Chondrocyte (in vitro differentiated cells): ENCODE data around the gene DOCK6. TPM values are rescaled to one million over a fixed set of nuclear protein-coding genes. Genes with fewer than 3 reads are reported as not detected.

ENCODE experiments used
- DNase-seq: peaks from one replicate; pipeline ENCODE4 v3.0.0; 2021; ENCODE audit warnings: mixed read lengths, low spot score
- H3K27ac Mint-ChIP-seq: one replicate; pipeline ENCODE4 v1.8.0; 2021; ENCODE audit warnings: mild to moderate bottlenecking, moderate library complexity, mixed read lengths; ENCODE audit not compliant: unreplicated experiment
- H3K27me3 Mint-ChIP-seq: 2 replicates; pipeline ENCODE4 v1.8.0; 2021; ENCODE audit warnings: low read depth, mixed read lengths
- H3K36me3 Mint-ChIP-seq: 2 replicates; pipeline ENCODE4 v1.8.0; 2021; ENCODE audit warnings: low read depth, mixed read lengths
- H3K4me1 Mint-ChIP-seq: 2 replicates; pipeline ENCODE4 v1.8.0; 2021; ENCODE audit warnings: low read depth, mild to moderate bottlenecking, mixed read lengths
- H3K4me3 Mint-ChIP-seq: one replicate; pipeline ENCODE4 v1.8.0; 2021; ENCODE audit warnings: mild to moderate bottlenecking, moderate library complexity, mixed read lengths; ENCODE audit not compliant: unreplicated experiment
- H3K9me3 Mint-ChIP-seq: 2 replicates; pipeline ENCODE4 v1.8.0; 2021; ENCODE audit warnings: low read depth, mixed read lengths
- total RNA-seq: library from RNA; stranded (reverse); gene quantifications from 3 replicates; pipeline ENCODE4 v1.2.1, GENCODE V29; 2021
- TF ChIP-seq, protein P1 (sequence below): fragments of 200-600 bp; sonication (generic); IDR thresholded peaks from 2 replicates; pipeline ENCODE4 v1.5.0; 2021; ENCODE audit warnings: antibody characterized with exemption, mild to moderate bottlenecking, moderate library complexity

Gene DOCK6
- total RNA-seq, 1 donor from 2014 or later = 44.4 TPM

DNA sequence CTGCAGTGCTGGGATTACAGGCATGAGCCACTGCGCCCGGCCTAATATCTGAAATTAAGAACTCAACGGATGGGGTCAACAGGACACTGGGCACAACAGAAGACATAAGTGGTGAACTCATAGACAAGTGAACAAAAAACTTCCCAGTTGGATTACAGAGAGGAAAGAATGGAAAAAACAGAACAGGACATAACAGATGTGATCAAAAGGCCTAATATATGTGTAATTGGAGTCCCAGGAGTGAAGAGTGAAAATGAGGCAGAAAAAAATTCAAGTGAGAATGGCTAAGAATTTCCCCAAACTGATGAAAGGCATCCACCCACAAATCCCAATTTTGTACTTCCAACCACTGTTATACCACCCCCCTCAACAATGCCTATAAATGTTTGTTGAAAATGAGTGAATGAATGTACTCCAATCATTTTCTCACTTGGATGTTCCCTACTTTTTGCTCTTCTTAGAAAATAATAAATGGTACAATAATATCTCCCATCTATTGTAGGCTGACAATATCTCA lies 41.2 kb downstream of the DOCK6 start:
- Mint-ChIP-seq H3K4me1 (no peaks in the 10 kb centered on the region), H3K36me3 (peaks cover 30% of the 10 kb centered on the region), H3K27ac (no peak overlapping the region), H3K9me3 (peaks cover 24% of the 10 kb centered on the region), H3K27me3 (no peaks in the 10 kb centered on the region), H3K4me3 (no peak overlapping the region)
- TF ChIP-seq, protein P1, sequence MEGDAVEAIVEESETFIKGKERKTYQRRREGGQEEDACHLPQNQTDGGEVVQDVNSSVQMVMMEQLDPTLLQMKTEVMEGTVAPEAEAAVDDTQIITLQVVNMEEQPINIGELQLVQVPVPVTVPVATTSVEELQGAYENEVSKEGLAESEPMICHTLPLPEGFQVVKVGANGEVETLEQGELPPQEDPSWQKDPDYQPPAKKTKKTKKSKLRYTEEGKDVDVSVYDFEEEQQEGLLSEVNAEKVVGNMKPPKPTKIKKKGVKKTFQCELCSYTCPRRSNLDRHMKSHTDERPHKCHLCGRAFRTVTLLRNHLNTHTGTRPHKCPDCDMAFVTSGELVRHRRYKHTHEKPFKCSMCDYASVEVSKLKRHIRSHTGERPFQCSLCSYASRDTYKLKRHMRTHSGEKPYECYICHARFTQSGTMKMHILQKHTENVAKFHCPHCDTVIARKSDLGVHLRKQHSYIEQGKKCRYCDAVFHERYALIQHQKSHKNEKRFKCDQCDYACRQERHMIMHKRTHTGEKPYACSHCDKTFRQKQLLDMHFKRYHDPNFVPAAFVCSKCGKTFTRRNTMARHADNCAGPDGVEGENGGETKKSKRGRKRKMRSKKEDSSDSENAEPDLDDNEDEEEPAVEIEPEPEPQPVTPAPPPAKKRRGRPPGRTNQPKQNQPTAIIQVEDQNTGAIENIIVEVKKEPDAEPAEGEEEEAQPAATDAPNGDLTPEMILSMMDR = no peak
- DNase-seq = no peak

DNA sequence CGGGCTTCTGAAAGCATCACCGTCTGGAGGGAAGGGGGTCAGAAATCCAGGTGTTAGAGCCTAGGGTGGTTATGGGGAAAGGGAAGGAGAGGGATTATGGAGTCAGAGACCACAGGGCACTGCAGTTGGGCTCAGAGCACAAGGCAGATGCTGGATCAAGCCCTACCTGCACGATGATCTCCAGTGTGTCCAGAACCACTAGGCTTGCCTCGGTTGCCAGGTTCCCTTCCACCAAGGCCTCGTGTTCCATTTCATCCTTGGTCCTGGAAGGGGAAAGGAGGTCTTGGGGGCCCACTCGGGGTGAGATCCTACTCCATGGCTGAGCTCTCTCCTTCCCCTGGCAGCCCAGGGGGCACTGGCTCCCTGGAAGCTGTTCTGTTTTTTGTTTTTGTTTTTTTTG lies 47.9 kb downstream of the DOCK6 start:
- Mint-ChIP-seq H3K9me3 (peaks cover 3% of the 10 kb centered on the region), H3K4me3 (no peak overlapping the region), H3K36me3 (peaks cover 26% of the 10 kb centered on the region), H3K27ac (no peak overlapping the region), H3K4me1 (peaks cover 3% of the 10 kb centered on the region), H3K27me3 (no peaks in the 10 kb centered on the region)
- TF ChIP-seq, protein P1 = no peak
- no peak for DNase-seq

DNA sequence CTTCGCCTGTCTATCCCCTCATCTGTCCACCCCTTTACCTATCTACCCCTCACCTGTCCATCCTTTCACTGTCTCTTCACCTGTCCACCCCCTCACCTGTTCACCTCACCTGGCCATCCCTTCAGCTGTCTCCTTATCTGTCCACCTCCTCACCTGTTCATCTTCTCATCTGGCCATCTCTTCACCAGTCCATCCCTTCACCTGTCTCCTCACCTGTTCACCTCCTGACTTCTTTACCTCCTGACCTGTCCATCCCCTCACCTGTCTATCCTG lies 51.7 kb downstream of the DOCK6 start:
- Mint-ChIP-seq H3K9me3 (no peaks in the 10 kb centered on the region), H3K27ac (peak overlapping the region; percentile 45), H3K4me1 (peaks cover 5% of the 10 kb centered on the region), H3K36me3 (peaks cover 21% of the 10 kb centered on the region), H3K4me3 (no peak overlapping the region), H3K27me3 (no peaks in the 10 kb centered on the region)
- TF ChIP-seq, protein P1 = no peak
- no peak for DNase-seq

DNA sequence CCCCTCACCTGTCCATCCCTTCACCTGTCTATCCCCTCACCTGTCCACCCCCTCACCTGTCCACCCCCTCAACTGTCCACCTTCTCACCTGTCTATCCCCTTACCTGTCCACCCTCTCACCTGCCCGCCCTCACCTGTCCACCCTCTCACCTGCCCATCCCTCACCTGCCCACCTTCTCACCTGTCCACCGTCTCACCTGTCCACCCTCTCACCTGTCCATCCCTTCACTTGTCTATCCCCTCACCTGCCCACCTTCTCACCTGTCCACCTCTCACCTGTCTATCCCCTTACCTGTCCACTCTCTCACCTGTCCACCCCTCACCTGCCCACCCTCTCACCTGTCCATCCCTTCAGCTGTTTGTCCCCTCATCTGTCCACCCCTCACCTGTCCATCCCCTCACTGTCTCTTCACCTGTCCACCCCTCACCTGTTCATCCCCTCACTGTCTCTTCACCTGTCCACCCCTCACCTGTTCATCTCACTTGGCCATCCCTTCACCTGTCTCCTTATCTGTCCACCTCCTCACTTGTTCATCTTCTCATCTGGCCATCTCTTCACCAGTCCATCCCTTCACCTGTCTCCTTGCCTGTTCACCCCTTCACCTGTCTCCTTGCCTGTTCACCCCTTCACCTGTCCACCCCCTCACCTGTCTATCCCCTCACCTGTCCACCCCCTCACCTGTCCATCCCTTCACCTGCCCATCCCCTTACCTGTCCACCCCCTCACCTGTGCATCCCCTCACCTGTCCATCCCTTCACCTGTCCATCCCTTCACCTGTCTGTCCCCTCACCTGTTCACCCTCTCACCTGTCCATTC lies 52.3 kb downstream of the DOCK6 start:
- H3K4me1 Mint-ChIP-seq = peaks cover 9% of the 10 kb centered on the region
- H3K27ac Mint-ChIP-seq = no peak overlapping the region
- H3K9me3 Mint-ChIP-seq = no peaks in the 10 kb centered on the region
- TF ChIP-seq, protein P1 = no peak
- no peak for DNase-seq
- peaks cover 17% of the 10 kb centered on the region for H3K36me3 Mint-ChIP-seq
- no peaks in the 10 kb centered on the region for H3K27me3 Mint-ChIP-seq
- H3K4me3 Mint-ChIP-seq = no peak overlapping the region

DNA sequence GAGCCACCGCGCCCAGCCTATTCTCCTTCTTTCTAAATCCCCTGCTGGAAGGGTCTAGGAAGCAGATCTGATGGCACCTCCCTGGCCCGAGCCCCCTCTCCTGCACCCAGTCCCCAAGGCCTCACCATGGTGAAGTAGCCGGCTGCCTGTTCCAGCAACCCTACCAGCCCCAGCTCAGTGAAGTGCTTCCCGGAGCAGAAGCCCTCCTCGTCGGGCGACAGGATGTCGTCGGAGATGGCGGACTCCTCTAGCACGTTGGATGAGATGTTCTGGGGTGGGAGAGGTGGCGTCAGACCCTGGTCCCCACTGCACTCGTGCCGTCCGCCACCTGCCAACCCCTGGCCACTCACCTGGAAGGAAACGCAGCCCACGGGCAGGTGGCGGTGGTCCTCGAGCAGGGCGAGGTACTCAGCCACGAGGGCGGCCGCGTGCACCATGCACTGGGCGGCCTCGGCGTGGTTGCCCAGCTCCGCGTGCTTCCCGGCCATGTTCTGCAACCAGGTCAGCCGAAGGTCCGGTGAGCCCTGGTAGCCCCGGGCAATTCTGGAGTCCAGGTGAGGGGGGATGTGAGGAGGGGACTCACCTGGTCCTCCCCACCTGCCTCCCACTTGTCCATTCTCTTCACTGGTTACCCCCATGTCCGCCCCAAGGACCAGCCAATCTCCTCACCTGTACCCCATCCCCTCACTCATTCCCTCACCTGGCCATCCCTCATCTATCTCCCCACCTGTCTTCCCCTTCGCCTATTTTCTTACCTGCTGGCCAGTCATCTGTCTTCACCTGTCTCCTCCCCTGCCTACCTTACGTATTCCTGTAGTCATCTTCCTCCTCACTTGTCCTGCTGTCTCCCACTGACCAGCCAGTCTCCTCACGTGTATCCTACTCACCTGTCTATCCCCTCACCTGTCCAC lies 53.5 kb downstream of the DOCK6 start:
- TF ChIP-seq, protein P1 = no peak
- peaks cover 22% of the 10 kb centered on the region for H3K4me1 Mint-ChIP-seq
- no peak overlapping the region for H3K4me3 Mint-ChIP-seq
- H3K9me3 Mint-ChIP-seq = no peaks in the 10 kb centered on the region
- peaks cover 14% of the 10 kb centered on the region for H3K36me3 Mint-ChIP-seq
- H3K27me3 Mint-ChIP-seq = no peaks in the 10 kb centered on the region
- DNase-seq = no peak
- peak overlapping the region; percentile 17 for H3K27ac Mint-ChIP-seq
